Muscle of back (tissue), 11 donors: ENCODE results near the gene CCDC142. TPM values are rescaled to one million over a fixed set of nuclear protein-coding genes. Genes with fewer than 3 reads are reported as not detected.

Experiments
- DNase-seq, 3 donors: peaks; one replicate each; pipeline versions ENCODE4 v3.0.0 to v3.0.0-alpha.2; 2013
- polyA plus RNA-seq, 10 donors: library from polyadenylated mRNA; unstranded; fragments of 120-200 nt; gene quantifications; one replicate each; pipeline ENCODE4 v1.2.1, GENCODE V29; 2013; ENCODE audit not compliant: insufficient read length in 10 of 10

The CCDC142 gene
- polyA plus RNA-seq, 10 donors, result 4.8 to 11.4 (median 7.1) TPM

- peak in 1 of 3 donors; percentile 55 for DNase-seq
Measured at GRCh38 chr2:74515271-74515980, 32.6 kb upstream of the CCDC142 start.

GRCh38 chr2:74514368-74515270, 31.8 kb upstream of the CCDC142 start, which contains the start of gene TLX2:
Gene TLX2 (plus strand): TSS chr2:74514450. CDS start chr2:74514807, 357 bp downstream.
- DNase-seq, result peak in 1 of 3 donors; percentile 38

- peak in 1 of 3 donors; percentile 73 for DNase-seq
Measured at GRCh38 chr2:74513605-74514367, 31.0 kb upstream of the CCDC142 start.

GRCh38 chr2:74512744-74513604, 30.2 kb upstream of the CCDC142 start:
- no peak for DNase-seq

GRCh38 chr2:74511104-74511989, 28.5 kb upstream of the CCDC142 start:
- DNase-seq, result no peak

- no peak for DNase-seq
Measured at GRCh38 chr2:74510272-74510671, 27.5 kb upstream of the CCDC142 start.

- DNase-seq, result peak in 1 of 3 donors; percentile 74
Measured at GRCh38 chr2:74507926-74508520, 25.2 kb upstream of the CCDC142 start.

GRCh38 chr2:74507145-74507925, 24.5 kb upstream of the CCDC142 start, which contains the start of gene PCGF1:
Gene PCGF1 (minus strand): TSS chr2:74507695. CDS start chr2:74507668, 27 bp downstream.
- DNase-seq, result peak; percentile 98 to 100 (median 99)

- DNase-seq, result no peak
Measured at GRCh38 chr2:74505448-74506246, 22.8 kb upstream of the CCDC142 start.

GRCh38 chr2:74504591-74504990, 21.8 kb upstream of the CCDC142 start:
- DNase-seq, result no peak

- no peak for DNase-seq
Measured at GRCh38 chr2:74503506-74504475, 21.0 kb upstream of the CCDC142 start.

GRCh38 chr2:74502720-74503505, 20.1 kb upstream of the CCDC142 start:
- peak; percentile 72 to 90 (median 79) for DNase-seq

- DNase-seq, result peak in 1 of 3 donors; percentile 67
Measured at GRCh38 chr2:74502147-74502719, 19.4 kb upstream of the CCDC142 start.

- peak in 1 of 3 donors; percentile 73 for DNase-seq
Measured at GRCh38 chr2:74501335-74502071, 18.7 kb upstream of the CCDC142 start.
